Measurements from ENCODE around the gene CLASRP. TPM values are rescaled to one million over a fixed set of nuclear protein-coding genes. Genes with fewer than 3 reads are reported as not detected.

CLASRP gene
- total RNA-seq, 1 donor from 2014 or later, result 49.1 TPM

- H3K9me3 Mint-ChIP-seq (ENCODE audit: low read depth), result no peaks in the 10 kb centered on the region
- H3K27ac Mint-ChIP-seq (ENCODE audit: unreplicated experiment), result no peak overlapping the region
- no peak for DNase-seq (ENCODE audit: low spot score)
- no peak overlapping the region for H3K4me3 Mint-ChIP-seq (ENCODE audit: unreplicated experiment)
- H3K4me1 Mint-ChIP-seq (ENCODE audit: low read depth), result peaks cover 16% of the 10 kb centered on the region
- H3K36me3 Mint-ChIP-seq (ENCODE audit: low read depth), result no peaks in the 10 kb centered on the region
- no peaks in the 10 kb centered on the region for H3K27me3 Mint-ChIP-seq (ENCODE audit: low read depth)
- TF ChIP-seq CTCF (IDR thresholded peaks at IDR 0.05), result no peak
These were observed 68.8 kb downstream of the CLASRP start for GRCh38 chr19:45107621-45108150.

GRCh38 chr19:45110851-45111266, 72.0 kb downstream of the CLASRP start:
- H3K36me3 Mint-ChIP-seq (ENCODE audit: low read depth), result no peaks in the 10 kb centered on the region
- TF ChIP-seq CTCF (IDR thresholded peaks at IDR 0.05), result no peak
- no peaks in the 10 kb centered on the region for H3K27me3 Mint-ChIP-seq (ENCODE audit: low read depth)
- peaks cover 3% of the 10 kb centered on the region for H3K4me1 Mint-ChIP-seq (ENCODE audit: low read depth)
- DNase-seq (ENCODE audit: low spot score), result no peak
- peak overlapping the region; percentile 27 for H3K27ac Mint-ChIP-seq (ENCODE audit: unreplicated experiment)
- H3K9me3 Mint-ChIP-seq (ENCODE audit: low read depth), result no peaks in the 10 kb centered on the region
- no peak overlapping the region for H3K4me3 Mint-ChIP-seq (ENCODE audit: unreplicated experiment)

GRCh38 chr19:45112111-45112827, 73.4 kb downstream of the CLASRP start:
- Mint-ChIP-seq H3K9me3 (ENCODE audit: low read depth) (no peaks in the 10 kb centered on the region), H3K27me3 (ENCODE audit: low read depth) (no peaks in the 10 kb centered on the region), H3K4me1 (ENCODE audit: low read depth) (peaks cover 6% of the 10 kb centered on the region), H3K27ac (ENCODE audit: unreplicated experiment) (no peak overlapping the region), H3K36me3 (ENCODE audit: low read depth) (no peaks in the 10 kb centered on the region), H3K4me3 (ENCODE audit: unreplicated experiment) (no peak overlapping the region)
- DNase-seq (ENCODE audit: low spot score), result no peak
- no peak for TF ChIP-seq CTCF (IDR thresholded peaks at IDR 0.05)

GRCh38 chr19:45113628-45114027, 74.8 kb downstream of the CLASRP start:
- Mint-ChIP-seq H3K27me3 (ENCODE audit: low read depth) (no peaks in the 10 kb centered on the region), H3K4me1 (ENCODE audit: low read depth) (peaks cover 8% of the 10 kb centered on the region), H3K9me3 (ENCODE audit: low read depth) (no peaks in the 10 kb centered on the region), H3K4me3 (ENCODE audit: unreplicated experiment) (no peak overlapping the region), H3K36me3 (ENCODE audit: low read depth) (no peaks in the 10 kb centered on the region), H3K27ac (ENCODE audit: unreplicated experiment) (no peak overlapping the region)
- DNase-seq (ENCODE audit: low spot score), result no peak
- no peak for TF ChIP-seq CTCF (IDR thresholded peaks at IDR 0.05)

- Mint-ChIP-seq H3K27ac (ENCODE audit: unreplicated experiment) (no peak overlapping the region), H3K27me3 (ENCODE audit: low read depth) (no peaks in the 10 kb centered on the region), H3K4me1 (ENCODE audit: low read depth) (peaks cover 11% of the 10 kb centered on the region), H3K36me3 (ENCODE audit: low read depth) (no peaks in the 10 kb centered on the region), H3K9me3 (ENCODE audit: low read depth) (no peaks in the 10 kb centered on the region), H3K4me3 (ENCODE audit: unreplicated experiment) (no peak overlapping the region)
- DNase-seq (ENCODE audit: low spot score), result no peak
- TF ChIP-seq CTCF (IDR thresholded peaks at IDR 0.05), result no peak
These were observed 75.3 kb downstream of the CLASRP start for GRCh38 chr19:45114116-45114515.
